Endothelial cell of umbilical vein (primary cell): ENCODE data around the gene GOLGA8B. TPM values are rescaled to one million over a fixed set of nuclear protein-coding genes. Genes with fewer than 3 reads are reported as not detected.
A peak's percentile ranks its signal among the peaks of the same experiment; 100 is the strongest.
"Not testable (repeated sequence)": the region's sequence is repeated elsewhere in the genome, so short reads cannot be mapped to it uniquely, and the experiment has no call there.

ENCODE experiments used
- BruUV-seq: library from RNA; stranded (reverse); fragments of 400-500 nt; replicated peaks from 2 replicates; lab custom pipeline; 2021; lab: Mats Ljungman, UMichigan
- CTCF ChIA-PET: fragments of 300-600, 350-600 bp; sonication (Branson Sonifier 250); formaldehyde crosslinking; loops from one replicate; lab custom pipeline; 2021; ENCODE audit warnings: antibody characterized with exemption, inconsistent platforms; lab: Charles Lee
- POLR2A ChIA-PET: fragments of 300-600, 350-600 bp; sonication (Branson Sonifier 250); formaldehyde crosslinking; loops from one replicate; lab custom pipeline; 2021; ENCODE audit warnings: antibody characterized with exemption, inconsistent platforms; lab: Charles Lee
- DNase-seq: peaks from one replicate; pipeline ENCODE4 v3.0.0-alpha.2; 2011; ENCODE audit warnings: low read depth, low spot score
- FAIRE-seq: peaks from 2 replicates; lab custom pipeline; 2011; peaks lifted over from hg19 to GRCh38; lab: Jason Lieb, UNC
- H2AFZ ChIP-seq: 2 replicates; pipeline ENCODE4 v1.6.0; 2012; ENCODE audit warnings: low read depth, low read length, control low read depth, inconsistent platforms
- H3K27ac ChIP-seq: 2 replicates; pipeline ENCODE4 v1.5.1; 2011; ENCODE audit warnings: low read depth, mild to moderate bottlenecking, control low read depth, low read length, moderate library complexity; ENCODE audit not compliant: insufficient read depth
- H3K27me3 ChIP-seq, 2 experiments: 2 replicates each; pipeline versions ENCODE4 v1.6.0 to v1.6.1; 2011; ENCODE audit warnings: low read length in 2 of 2, mixed read lengths in 1 of 2; ENCODE audit not compliant: control insufficient read depth in 2 of 2, insufficient read depth in 2 of 2
- H3K36me3 ChIP-seq, 2 experiments: 2 replicates in 1 of 2; 3 replicates in 1 of 2; pipeline ENCODE4 v1.5.1; 2011; ENCODE audit warnings: low read length in 2 of 2, mild to moderate bottlenecking in 1 of 2, moderate library complexity in 1 of 2; ENCODE audit not compliant: control insufficient read depth in 2 of 2, insufficient read depth in 2 of 2; ENCODE audit errors: extremely low read depth in 1 of 2
- H3K4me1 ChIP-seq: 3 replicates; pipeline ENCODE4 v1.5.1; 2011; ENCODE audit warnings: mild to moderate bottlenecking, low read length; ENCODE audit not compliant: control insufficient read depth, insufficient read depth; ENCODE audit errors: extremely low read depth
- H3K4me2 ChIP-seq: 2 replicates; pipeline ENCODE4 v1.6.1; 2011; ENCODE audit warnings: low read length, control low read depth, mixed read lengths; ENCODE audit not compliant: insufficient read depth
- H3K4me3 ChIP-seq, 3 experiments: fragments of 200-600 bp in 1 of 3; sonication (generic), shearing (Covaris generic) in 1 of 3; replicated peaks in 1 of 3; 2 replicates each; pipeline ENCODE4 v1.5.1; 2011 to 2016; ENCODE audit warnings: control low read depth in 3 of 3, low read length in 3 of 3, mild to moderate bottlenecking in 2 of 3, inconsistent platforms in 1 of 3, low read depth in 1 of 3, moderate library complexity in 1 of 3; ENCODE audit not compliant: insufficient read depth in 1 of 3
- H3K79me2 ChIP-seq: 2 replicates; pipeline ENCODE4 v1.6.0; 2012; ENCODE audit warnings: low read length, inconsistent platforms; ENCODE audit not compliant: control insufficient read depth, insufficient read depth
- H3K9ac ChIP-seq: replicated peaks from 2 replicates; pipeline ENCODE3; 2011; ENCODE audit warnings: low read length, control low read depth; ENCODE audit not compliant: insufficient read depth; ENCODE audit errors: extremely low read depth
- H3K9me1 ChIP-seq: replicated peaks from 3 replicates; pipeline ENCODE4 v1.6.0; 2011; ENCODE audit warnings: mild to moderate bottlenecking, low read length; ENCODE audit not compliant: control insufficient read depth, insufficient read depth; ENCODE audit errors: extremely low read depth
- H3K9me3 ChIP-seq: replicated peaks from 2 replicates; pipeline ENCODE4 v1.5.1; 2012; ENCODE audit warnings: low read length, inconsistent platforms; ENCODE audit not compliant: control insufficient read depth, insufficient read depth
- H4K20me1 ChIP-seq: replicated peaks from 2 replicates; pipeline ENCODE3; 2011; ENCODE audit warnings: mild to moderate bottlenecking, low read length; ENCODE audit not compliant: control insufficient read depth, insufficient read depth; ENCODE audit errors: extremely low read depth
- dilution Hi-C: fragments of 300-500 bp; cut with MboI; formaldehyde crosslinking; loops from one replicate; pipeline ENCODE4 v1.15.0; 2019; ENCODE audit warnings: low sequenced_read_pairs; ENCODE audit not compliant: extremely low pct_ligation_motif_present
- intact Hi-C: fragments of 100-400 bp; cut with micrococcal nuclease; formaldehyde crosslinking; loops from one replicate; pipeline ENCODE4 v1.10.0; 2022
- polyA plus RNA-seq, 4 experiments: library from polyadenylated mRNA; depleted of rRNA in 3 of 4; stranded (reverse) in 3 of 4; unstranded in 1 of 4; fragments of >200 nt; gene quantifications; 2 replicates each; pipeline versions ENCODE4 v1.2.1 to v1.2.3, GENCODE V29; 2011 to 2012; ENCODE audit warnings: missing spikeins in 1 of 4
- total RNA-seq: library from RNA; stranded (reverse); gene quantifications from 2 replicates; pipeline ENCODE4 v1.2.3, GENCODE V29; 2021

The GOLGA8B gene
- total and polyA plus RNA-seq, 2 donors (not counting 3 experiments of a cell fraction or from before 2014, with no cell fraction given), result 30.9 to 36.0 TPM

GRCh38 chr15:34572921-34573320, 10.5 kb downstream of the GOLGA8B start:
- dilution Hi-C loops, BruUV-seq, POLR2A ChIA-PET: not testable (repeated sequence)

GRCh38 chr15:34572019-34572641, 11.3 kb downstream of the GOLGA8B start:
- H4K20me1 ChIP-seq, CTCF ChIA-PET, dilution Hi-C loops, H3K4me3 ChIP-seq, intact Hi-C loops, H3K79me2 ChIP-seq, H3K4me1 ChIP-seq, POLR2A ChIA-PET, DNase-seq, H3K4me2 ChIP-seq, H3K27ac ChIP-seq, BruUV-seq, H2AFZ ChIP-seq, H3K9me1 ChIP-seq, H3K36me3 ChIP-seq, H3K9me3 ChIP-seq, H3K27me3 ChIP-seq, H3K9ac ChIP-seq: not testable (repeated sequence)
- FAIRE-seq, result peak; percentile 26

More at GRCh38 chr15:34572921-34573320, 10.5 kb downstream of the GOLGA8B start:
- H3K4me1 ChIP-seq, H3K79me2 ChIP-seq, H3K27me3 ChIP-seq, H3K36me3 ChIP-seq, intact Hi-C loops, H3K4me3 ChIP-seq, DNase-seq, H3K4me2 ChIP-seq, H3K9me1 ChIP-seq, H3K9ac ChIP-seq, H3K27ac ChIP-seq, H2AFZ ChIP-seq, H4K20me1 ChIP-seq, H3K9me3 ChIP-seq: not testable (repeated sequence)
- FAIRE-seq, result peak; percentile 28
- CTCF ChIA-PET, result interaction anchor here (0.9 kb wide), 1 partner anchor 15 kb away, joined by 5 read pairs; no protein-coding TSS in a partner anchor

GRCh38 chr15:34569670-34570396, 13.6 kb downstream of the GOLGA8B start:
- H3K36me3 ChIP-seq, H3K27ac ChIP-seq, H3K4me1 ChIP-seq, H3K9me1 ChIP-seq, POLR2A ChIA-PET, CTCF ChIA-PET, DNase-seq, H3K9ac ChIP-seq, dilution Hi-C loops, H3K4me3 ChIP-seq, H3K4me2 ChIP-seq, H3K79me2 ChIP-seq, H2AFZ ChIP-seq, intact Hi-C loops, H4K20me1 ChIP-seq, H3K9me3 ChIP-seq, BruUV-seq, H3K27me3 ChIP-seq: not testable (repeated sequence)
- FAIRE-seq, result peak; percentile 15

- H4K20me1 ChIP-seq, H3K9me1 ChIP-seq, dilution Hi-C loops, DNase-seq, H3K27me3 ChIP-seq, H3K79me2 ChIP-seq, H3K9me3 ChIP-seq, H3K4me1 ChIP-seq, POLR2A ChIA-PET, H3K4me3 ChIP-seq, H3K9ac ChIP-seq, H3K36me3 ChIP-seq, intact Hi-C loops, CTCF ChIA-PET, H2AFZ ChIP-seq, H3K27ac ChIP-seq, FAIRE-seq, H3K4me2 ChIP-seq, BruUV-seq: not testable (repeated sequence)
These were observed 16.3 kb downstream of the GOLGA8B start for GRCh38 chr15:34567174-34567573.
